ENCODE measurements around the gene GUCA1A. TPM values are rescaled to one million over a fixed set of nuclear protein-coding genes. Genes with fewer than 3 reads are reported as not detected.

GUCA1A gene
- total RNA-seq, 1 donor from 2014 or later: 0.84 TPM

DNA sequence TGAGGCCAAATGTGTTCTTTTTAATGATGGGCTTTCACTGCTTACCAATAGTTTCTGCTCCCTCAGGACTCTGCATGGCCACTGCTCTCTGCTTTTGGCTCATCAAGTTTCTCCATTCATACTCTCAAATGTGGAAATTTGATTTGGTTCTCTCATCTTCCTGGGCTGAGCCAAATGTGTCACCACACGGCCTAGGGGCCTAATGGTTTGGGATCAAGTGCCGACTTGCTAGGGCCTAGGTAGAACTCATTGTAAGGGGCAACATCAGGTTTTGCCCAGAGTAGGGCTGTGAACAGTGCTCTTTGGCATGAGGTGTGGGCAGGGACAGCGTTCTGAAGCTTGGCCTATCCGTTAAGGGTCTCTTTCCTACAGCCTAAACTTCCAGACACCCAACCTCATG lies 48.4 kb downstream of the GUCA1A start:
- H3K4me1 Mint-ChIP-seq (ENCODE audit: low read depth): peaks cover 17% of the 10 kb centered on the region
- H3K27me3 Mint-ChIP-seq: no peaks in the 10 kb centered on the region
- peak overlapping the region; percentile 10 for H3K27ac Mint-ChIP-seq
- H3K9me3 Mint-ChIP-seq (ENCODE audit: low read depth): no peaks in the 10 kb centered on the region
- TF ChIP-seq, protein P1, sequence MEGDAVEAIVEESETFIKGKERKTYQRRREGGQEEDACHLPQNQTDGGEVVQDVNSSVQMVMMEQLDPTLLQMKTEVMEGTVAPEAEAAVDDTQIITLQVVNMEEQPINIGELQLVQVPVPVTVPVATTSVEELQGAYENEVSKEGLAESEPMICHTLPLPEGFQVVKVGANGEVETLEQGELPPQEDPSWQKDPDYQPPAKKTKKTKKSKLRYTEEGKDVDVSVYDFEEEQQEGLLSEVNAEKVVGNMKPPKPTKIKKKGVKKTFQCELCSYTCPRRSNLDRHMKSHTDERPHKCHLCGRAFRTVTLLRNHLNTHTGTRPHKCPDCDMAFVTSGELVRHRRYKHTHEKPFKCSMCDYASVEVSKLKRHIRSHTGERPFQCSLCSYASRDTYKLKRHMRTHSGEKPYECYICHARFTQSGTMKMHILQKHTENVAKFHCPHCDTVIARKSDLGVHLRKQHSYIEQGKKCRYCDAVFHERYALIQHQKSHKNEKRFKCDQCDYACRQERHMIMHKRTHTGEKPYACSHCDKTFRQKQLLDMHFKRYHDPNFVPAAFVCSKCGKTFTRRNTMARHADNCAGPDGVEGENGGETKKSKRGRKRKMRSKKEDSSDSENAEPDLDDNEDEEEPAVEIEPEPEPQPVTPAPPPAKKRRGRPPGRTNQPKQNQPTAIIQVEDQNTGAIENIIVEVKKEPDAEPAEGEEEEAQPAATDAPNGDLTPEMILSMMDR (IDR thresholded peaks at IDR 0.05; ENCODE audit: unreplicated experiment): no peak
- DNase-seq (ENCODE audit: low spot score, unreplicated experiment): no peak
- no peaks in the 10 kb centered on the region for H3K36me3 Mint-ChIP-seq (ENCODE audit: insufficient read depth)
- H3K4me3 Mint-ChIP-seq (ENCODE audit: low read depth): no peak overlapping the region

DNA sequence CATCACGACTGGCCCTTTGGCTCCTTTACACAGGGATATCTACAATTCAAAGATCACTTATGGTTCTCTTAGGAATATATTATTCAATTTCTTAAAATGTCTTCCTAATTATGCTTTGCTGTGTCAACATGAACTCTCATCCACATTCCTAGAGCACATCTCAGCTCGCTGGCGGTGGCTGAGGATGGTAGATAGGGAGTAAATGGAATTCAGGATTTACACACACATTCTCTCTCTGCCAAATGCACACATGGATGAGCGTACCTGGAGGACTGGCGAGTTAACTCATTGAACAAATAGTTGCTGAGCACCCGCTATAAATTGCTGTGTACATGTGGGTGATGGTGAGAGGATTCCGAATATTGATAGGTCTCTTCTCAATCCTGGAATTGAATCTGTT lies 49.3 kb downstream of the GUCA1A start:
- TF ChIP-seq, protein P1 (IDR thresholded peaks at IDR 0.05; ENCODE audit: unreplicated experiment): no peak
- H3K9me3 Mint-ChIP-seq (ENCODE audit: low read depth): no peaks in the 10 kb centered on the region
- no peaks in the 10 kb centered on the region for H3K27me3 Mint-ChIP-seq
- no peak overlapping the region for H3K4me3 Mint-ChIP-seq (ENCODE audit: low read depth)
- H3K36me3 Mint-ChIP-seq (ENCODE audit: insufficient read depth): no peaks in the 10 kb centered on the region
- no peak for DNase-seq (ENCODE audit: low spot score, unreplicated experiment)
- H3K4me1 Mint-ChIP-seq (ENCODE audit: low read depth): peaks cover 21% of the 10 kb centered on the region
- H3K27ac Mint-ChIP-seq: no peak overlapping the region

DNA sequence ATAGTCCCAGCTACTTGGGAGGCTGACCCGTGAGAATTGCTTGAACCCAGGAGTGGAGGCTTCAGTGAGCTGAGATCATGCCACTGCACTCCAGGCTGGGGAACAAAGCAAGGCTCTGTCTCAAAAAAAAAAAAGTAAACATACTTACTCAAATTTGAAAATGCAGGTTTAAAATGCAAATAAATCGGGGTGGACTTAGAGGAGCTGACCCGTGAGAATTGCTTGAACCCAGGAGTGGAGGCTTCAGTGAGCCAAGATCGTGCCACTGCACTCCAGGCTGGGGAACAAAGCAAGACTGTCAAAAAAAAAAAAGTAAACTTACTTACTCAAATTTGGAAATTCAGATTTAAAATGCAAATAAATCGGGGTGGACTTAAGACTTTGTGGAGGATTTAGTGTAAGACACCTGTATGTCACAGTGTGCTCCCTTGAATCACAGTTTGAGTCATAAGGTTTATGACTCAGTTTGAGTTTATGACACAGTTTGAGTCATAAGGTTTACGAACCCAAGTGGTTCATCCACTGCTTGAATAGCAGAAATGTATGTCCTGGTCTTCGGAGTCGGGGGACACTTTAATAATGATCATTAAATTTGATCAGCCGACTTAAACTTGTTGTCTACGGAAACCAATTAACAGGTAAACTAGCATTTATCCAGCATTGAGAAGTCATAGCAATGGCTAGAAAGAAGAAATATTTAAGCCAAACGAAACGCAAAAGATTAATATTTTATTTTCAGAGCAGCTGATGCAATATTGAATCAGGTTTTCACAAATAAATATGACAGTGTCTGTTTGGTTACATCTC lies 51.3 kb downstream of the GUCA1A start:
- DNase-seq (ENCODE audit: low spot score, unreplicated experiment): no peak
- Mint-ChIP-seq H3K9me3 (ENCODE audit: low read depth) (no peaks in the 10 kb centered on the region), H3K4me1 (ENCODE audit: low read depth) (peaks cover 22% of the 10 kb centered on the region), H3K27ac (no peak overlapping the region), H3K4me3 (ENCODE audit: low read depth) (no peak overlapping the region), H3K27me3 (no peaks in the 10 kb centered on the region), H3K36me3 (ENCODE audit: insufficient read depth) (no peaks in the 10 kb centered on the region)
- TF ChIP-seq, protein P1 (IDR thresholded peaks at IDR 0.05; ENCODE audit: unreplicated experiment): no peak

DNA sequence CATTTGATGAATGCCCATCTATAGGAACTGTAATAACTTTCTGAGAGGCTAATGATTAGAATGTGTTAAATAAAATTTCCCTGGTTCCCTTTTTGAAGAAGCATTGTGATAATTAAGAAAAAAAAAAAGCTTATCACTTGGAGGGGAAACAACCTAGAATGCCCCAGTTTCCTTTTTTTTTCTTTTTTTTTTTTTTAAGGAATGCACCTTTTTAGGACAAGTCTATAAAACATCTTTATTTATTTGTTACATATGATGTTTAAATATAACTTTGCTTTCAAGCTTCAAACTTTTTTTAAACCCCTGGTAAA lies 51.8 kb downstream of the GUCA1A start:
- Mint-ChIP-seq H3K27me3 (no peaks in the 10 kb centered on the region), H3K36me3 (ENCODE audit: insufficient read depth) (no peaks in the 10 kb centered on the region), H3K9me3 (ENCODE audit: low read depth) (no peaks in the 10 kb centered on the region), H3K4me3 (ENCODE audit: low read depth) (no peak overlapping the region), H3K27ac (no peak overlapping the region), H3K4me1 (ENCODE audit: low read depth) (peaks cover 22% of the 10 kb centered on the region)
- DNase-seq (ENCODE audit: low spot score, unreplicated experiment): no peak
- TF ChIP-seq, protein P1 (IDR thresholded peaks at IDR 0.05; ENCODE audit: unreplicated experiment): no peak

DNA sequence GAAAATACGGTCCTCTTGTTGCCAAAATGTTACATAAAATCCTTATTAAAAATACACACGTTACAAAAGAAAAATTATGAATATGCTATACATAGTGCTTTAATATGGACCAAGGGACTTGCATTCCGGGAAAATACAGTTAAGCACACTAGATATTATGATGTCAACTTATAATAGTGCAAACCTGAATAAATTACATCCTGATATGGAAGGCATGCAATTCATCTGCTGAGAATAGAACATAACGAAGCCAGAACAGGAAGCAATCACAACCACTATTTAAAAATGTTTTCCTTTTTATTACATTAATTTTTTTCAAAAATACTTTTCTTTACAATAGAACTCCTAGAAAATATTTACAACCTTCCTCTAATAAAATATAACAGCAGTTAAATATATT lies 52.3 kb downstream of the GUCA1A start:
- no peak overlapping the region for H3K4me3 Mint-ChIP-seq (ENCODE audit: low read depth)
- H3K27ac Mint-ChIP-seq: no peak overlapping the region
- no peak for DNase-seq (ENCODE audit: low spot score, unreplicated experiment)
- no peaks in the 10 kb centered on the region for H3K36me3 Mint-ChIP-seq (ENCODE audit: insufficient read depth)
- H3K9me3 Mint-ChIP-seq (ENCODE audit: low read depth): no peaks in the 10 kb centered on the region
- peaks cover 22% of the 10 kb centered on the region for H3K4me1 Mint-ChIP-seq (ENCODE audit: low read depth)
- TF ChIP-seq, protein P1 (IDR thresholded peaks at IDR 0.05; ENCODE audit: unreplicated experiment): no peak
- no peaks in the 10 kb centered on the region for H3K27me3 Mint-ChIP-seq
